ENCODE measurements around the gene SLC34A3. TPM values are rescaled to one million over a fixed set of nuclear protein-coding genes. Genes with fewer than 3 reads are reported as not detected.
A peak's percentile ranks its signal among the peaks of the same experiment; 100 is the strongest.

SLC34A3 gene
- total and polyA plus RNA-seq, 2 donors (not counting 3 experiments of a cell fraction or from before 2014, with no cell fraction given) = not detected

- intact Hi-C loops (cut with micrococcal nuclease) (loop anchor here (1.0 to 5.0 kb wide), 3 partner anchors 14 to 449 kb away; partner anchors contain the start of gene RNF208), dilution Hi-C loops (cut with MboI; ENCODE audit: extremely low pct_ligation_motif_present, low sequenced_read_pairs) (no loop called here)
- FAIRE-seq = peak; percentile 82
- Histone ChIP-seq H3K36me3 (ENCODE audit: control insufficient read depth in 2 of 2, extremely low read depth in 1 of 2, insufficient read depth in 2 of 2, low read length in 2 of 2) (no peaks in the 10 kb centered on the region), H3K4me1 (ENCODE audit: control insufficient read depth, extremely low read depth, insufficient read depth, low read length) (no peaks in the 10 kb centered on the region), H4K20me1 (replicated peaks; ENCODE audit: control insufficient read depth, extremely low read depth, insufficient read depth, low read length) (no peaks in the 10 kb centered on the region), H3K79me2 (ENCODE audit: control insufficient read depth, insufficient read depth, low read length) (peaks cover 4% of the 10 kb centered on the region), H3K9ac (replicated peaks; ENCODE audit: extremely low read depth, insufficient read depth, low read length) (no peak overlapping the region), H3K9me3 (replicated peaks; ENCODE audit: control insufficient read depth, insufficient read depth, low read length) (no peaks in the 10 kb centered on the region), H3K27ac (ENCODE audit: insufficient read depth, low read depth, low read length) (no peak overlapping the region), H2AFZ (ENCODE audit: low read depth, low read length) (no peak overlapping the region), H3K4me3 (replicated peaks in 1 of 3; ENCODE audit: insufficient read depth in 1 of 3, low read depth in 1 of 3, low read length in 3 of 3) (no peak overlapping the region), H3K4me2 (ENCODE audit: insufficient read depth, low read length) (no peak overlapping the region), H3K9me1 (replicated peaks; ENCODE audit: control insufficient read depth, extremely low read depth, insufficient read depth, low read length) (no peaks in the 10 kb centered on the region), H3K27me3 (ENCODE audit: control insufficient read depth in 2 of 2, insufficient read depth in 2 of 2, low read length in 2 of 2) (no peaks in the 10 kb centered on the region)
- peak; percentile 77 for DNase-seq (ENCODE audit: low read depth, low spot score)
- BruUV-seq (replicated peaks) = no TSS peak
- ChIA-PET POLR2A (interaction anchor here (0.6 kb wide), 4 partner anchors 32 to 149 kb away, joined by 3 to 4 read pairs (median 3); partner anchors contain the start of gene MAN1B1), CTCF (interaction anchor here (0.6 to 2.5 kb wide), 68 partner anchors 9 to 782 kb away, joined by 3 to 63 read pairs (median 4); partner anchors contain the start of genes CYSRT1, MAN1B1, NDOR1 and NELFB)
- TF ChIP-seq MAX (IDR thresholded peaks at IDR 0.05; ENCODE audit: insufficient read depth, insufficient read length) (no peak), MYC (IDR thresholded peaks at IDR 0.05; ENCODE audit: low read depth, low read length) (no peak), JUN (IDR thresholded peaks at IDR 0.05; ENCODE audit: borderline replicate concordance, insufficient read depth, insufficient read length, low read depth) (no peak), GATA2 (IDR thresholded peaks at IDR 0.05; ENCODE audit: insufficient read depth, insufficient read length, low read depth, low read length) (no peak), FOS (IDR thresholded peaks at IDR 0.05; ENCODE audit: borderline replicate concordance, insufficient read depth, low read length) (no peak), EZH2 (IDR thresholded peaks at IDR 0.05; ENCODE audit: borderline replicate concordance, low read depth, low read length, severe bottlenecking) (no peak), POLR2A (IDR thresholded peaks at IDR 0.05; ENCODE audit: low read depth, low read length) (no peak), POLR2AphosphoS5 (IDR thresholded peaks at IDR 0.05; ENCODE audit: insufficient read depth, low read depth, low read length) (peak; percentile 33), CTCF (IDR thresholded peaks at IDR 0.05; ENCODE audit: extremely low read depth in 1 of 2, insufficient read depth in 1 of 2, low read depth in 1 of 2, low read length in 2 of 2) (peak; percentile 97 to 99)
These were observed 5.7 kb downstream of the SLC34A3 start for GRCh38 chr9:137236238-137236935.
